Mucosa of rectum (tissue), 2 donors: ENCODE results near the gene TRPM3.
"Not testable (repeated sequence)": the region's sequence is repeated elsewhere in the genome, so short reads cannot be mapped to it uniquely, and the experiment has no call there.

Experiments
- H3K27ac ChIP-seq, 2 donors: one replicate each; pipeline ENCODE4 v1.7.0; 2013; ENCODE audit warnings: inconsistent platforms in 2 of 2, low read depth in 2 of 2, low read length in 2 of 2
- H3K27me3 ChIP-seq, 2 donors: one replicate each; pipeline ENCODE4 v1.7.0; 2013; ENCODE audit warnings: low read length in 2 of 2; ENCODE audit not compliant: control insufficient read depth in 2 of 2, insufficient read depth in 2 of 2
- H3K36me3 ChIP-seq, 2 donors: one replicate each; pipeline ENCODE4 v1.7.0; 2013; ENCODE audit warnings: low read length in 2 of 2; ENCODE audit not compliant: control insufficient read depth in 2 of 2, insufficient read depth in 2 of 2
- H3K4me1 ChIP-seq, 2 donors: one replicate each; pipeline ENCODE4 v1.7.0; 2013; ENCODE audit warnings: low read length in 2 of 2, mild to moderate bottlenecking in 1 of 2; ENCODE audit not compliant: control insufficient read depth in 2 of 2, insufficient read depth in 2 of 2
- H3K4me3 ChIP-seq, 2 donors: one replicate each; pipeline ENCODE4 v1.7.0; 2013; ENCODE audit warnings: low read length in 2 of 2
- H3K9ac ChIP-seq, 2 donors: one replicate each; pipeline ENCODE4 v1.7.0; 2013; ENCODE audit warnings: low read length in 2 of 2, low read depth in 1 of 2, mild to moderate bottlenecking in 1 of 2
- H3K9me3 ChIP-seq, 2 donors: one replicate each; pipeline ENCODE4 v1.7.0; 2013; ENCODE audit warnings: low read length in 2 of 2; ENCODE audit not compliant: control insufficient read depth in 2 of 2
- donor health status: healthy.
- donor health status: Normal muscosa, but diverticular disease.

Gene TRPM3

GRCh38 chr9:70677055-70677735, 444.2 kb downstream of the TRPM3 start:
- Histone ChIP-seq H3K27me3 (no peaks in the 10 kb centered on the region), H3K4me3 (no peak overlapping the region), H3K36me3 (no peaks in the 10 kb centered on the region), H3K27ac (no peak overlapping the region), H3K9me3 (no peaks in the 10 kb centered on the region), H3K9ac (no peak overlapping the region), H3K4me1 (no peaks in the 10 kb centered on the region)

- no peak overlapping the region for H3K27ac ChIP-seq
- no peaks in the 10 kb centered on the region for H3K4me1 ChIP-seq
- no peak overlapping the region for H3K9ac ChIP-seq
- H3K36me3 ChIP-seq = no peaks in the 10 kb centered on the region
- no peaks in the 10 kb centered on the region for H3K9me3 ChIP-seq
- no peak overlapping the region for H3K4me3 ChIP-seq
- no peaks in the 10 kb centered on the region for H3K27me3 ChIP-seq
Observed at GRCh38 chr9:70675868-70676370, 445.5 kb downstream of the TRPM3 start.

- H3K36me3 ChIP-seq = no peaks in the 10 kb centered on the region
- no peak overlapping the region for H3K27ac ChIP-seq
- H3K27me3 ChIP-seq = no peaks in the 10 kb centered on the region
- no peak overlapping the region for H3K4me3 ChIP-seq
- no peaks in the 10 kb centered on the region for H3K4me1 ChIP-seq
- H3K9ac ChIP-seq = no peak overlapping the region
- H3K9me3 ChIP-seq = no peaks in the 10 kb centered on the region
Observed at GRCh38 chr9:70673844-70674243, 447.6 kb downstream of the TRPM3 start.

GRCh38 chr9:70672161-70672649, 449.2 kb downstream of the TRPM3 start:
- Histone ChIP-seq H3K36me3 (no peaks in the 10 kb centered on the region), H3K4me1 (no peaks in the 10 kb centered on the region), H3K9ac (no peak overlapping the region), H3K27me3 (no peaks in the 10 kb centered on the region), H3K4me3 (no peak overlapping the region), H3K9me3 (no peaks in the 10 kb centered on the region), H3K27ac (no peak overlapping the region)

- no peaks in the 10 kb centered on the region for H3K4me1 ChIP-seq
- H3K27ac ChIP-seq = no peak overlapping the region
- H3K27me3 ChIP-seq = no peaks in the 10 kb centered on the region
- no peaks in the 10 kb centered on the region for H3K36me3 ChIP-seq
- no peaks in the 10 kb centered on the region for H3K9me3 ChIP-seq
- H3K4me3 ChIP-seq = no peak overlapping the region
- no peak overlapping the region for H3K9ac ChIP-seq
Observed at GRCh38 chr9:70668751-70669150, 452.7 kb downstream of the TRPM3 start.

- H3K27ac ChIP-seq = no peak overlapping the region
- H3K9me3 ChIP-seq = no peaks in the 10 kb centered on the region
- no peak overlapping the region for H3K9ac ChIP-seq
- no peak overlapping the region for H3K4me3 ChIP-seq
- no peaks in the 10 kb centered on the region for H3K36me3 ChIP-seq
- no peaks in the 10 kb centered on the region for H3K4me1 ChIP-seq
- no peaks in the 10 kb centered on the region for H3K27me3 ChIP-seq
Observed at GRCh38 chr9:70658765-70659164, 462.7 kb downstream of the TRPM3 start.

- no peaks in the 10 kb centered on the region for H3K27me3 ChIP-seq
- H3K9ac ChIP-seq = no peak overlapping the region
- no peaks in the 10 kb centered on the region for H3K36me3 ChIP-seq
- H3K4me1 ChIP-seq = no peaks in the 10 kb centered on the region
- H3K27ac ChIP-seq = no peak overlapping the region
- no peak overlapping the region for H3K4me3 ChIP-seq
- no peaks in the 10 kb centered on the region for H3K9me3 ChIP-seq
Observed at GRCh38 chr9:70656281-70656680, 465.1 kb downstream of the TRPM3 start.

GRCh38 chr9:70654144-70654543, 467.3 kb downstream of the TRPM3 start:
- no peak overlapping the region for H3K4me3 ChIP-seq
- no peaks in the 10 kb centered on the region for H3K4me1 ChIP-seq
- no peaks in the 10 kb centered on the region for H3K9me3 ChIP-seq
- H3K27me3 ChIP-seq = no peaks in the 10 kb centered on the region
- H3K36me3 ChIP-seq = no peaks in the 10 kb centered on the region
- H3K27ac ChIP-seq = no peak overlapping the region
- no peak overlapping the region for H3K9ac ChIP-seq

GRCh38 chr9:70644627-70645026, 476.8 kb downstream of the TRPM3 start:
- H3K4me1 ChIP-seq, H3K27ac ChIP-seq, H3K36me3 ChIP-seq, H3K4me3 ChIP-seq, H3K27me3 ChIP-seq, H3K9ac ChIP-seq, H3K9me3 ChIP-seq: not testable (repeated sequence)

- Histone ChIP-seq H3K27ac (no peak overlapping the region), H3K9me3 (no peaks in the 10 kb centered on the region), H3K4me1 (no peaks in the 10 kb centered on the region), H3K36me3 (no peaks in the 10 kb centered on the region), H3K27me3 (no peaks in the 10 kb centered on the region), H3K9ac (no peak overlapping the region), H3K4me3 (no peak overlapping the region)
Observed at GRCh38 chr9:70642341-70642740, 479.1 kb downstream of the TRPM3 start.
